CD14-positive monocyte (primary cell): ENCODE measurements around the gene LIN54. TPM values are rescaled to one million over a fixed set of nuclear protein-coding genes. Genes with fewer than 3 reads are reported as not detected.
A peak's percentile ranks its signal among the peaks of the same experiment; 100 is the strongest.

Experiments used
- DNase-seq, 3 donors: peaks; one replicate each; pipeline ENCODE4 v3.0.0-alpha.2; 2011 to 2022
- H2AFZ ChIP-seq: 2 replicates; pipeline ENCODE4 v1.6.0; 2012; ENCODE audit warnings: mild to moderate bottlenecking, low read depth, low read length, inconsistent platforms; ENCODE audit not compliant: insufficient read depth, poor library complexity, severe bottlenecking
- H3K27ac ChIP-seq, 2 donors: 1 replicate in 1 of 2; 2 replicates in 1 of 2; pipeline ENCODE4 v1.5.1; 2012 to 2013; ENCODE audit warnings: low read length in 2 of 2, control low read depth in 1 of 2, inconsistent platforms in 1 of 2, low read depth in 1 of 2, mild to moderate bottlenecking in 1 of 2
- H3K27me3 ChIP-seq, 2 donors: one replicate each; pipeline versions ENCODE4 v1.6.0 to v1.6.1; 2011 to 2013; ENCODE audit warnings: low read length in 2 of 2; ENCODE audit not compliant: control insufficient read depth in 2 of 2, insufficient read depth in 2 of 2
- H3K36me3 ChIP-seq, 2 donors: replicated peaks in 1 of 2; 1 replicate in 1 of 2; 2 replicates in 1 of 2; pipeline versions ENCODE4 v1.5.1 to v1.6.1; 2012 to 2013; ENCODE audit warnings: low read length in 2 of 2, control low read depth in 1 of 2, inconsistent platforms in 1 of 2, mild to moderate bottlenecking in 1 of 2; ENCODE audit not compliant: insufficient read depth in 2 of 2, control insufficient read depth in 1 of 2
- H3K4me1 ChIP-seq, 2 donors: 1 replicate in 1 of 2; 2 replicates in 1 of 2; pipeline versions ENCODE4 v1.5.1 to v1.6.1; 2012 to 2013; ENCODE audit warnings: low read length in 2 of 2, control low read depth in 1 of 2, inconsistent platforms in 1 of 2, mild to moderate bottlenecking in 1 of 2, moderate library complexity in 1 of 2; ENCODE audit not compliant: insufficient read depth in 2 of 2, control insufficient read depth in 1 of 2
- H3K4me2 ChIP-seq: replicated peaks from 2 replicates; pipeline ENCODE3; 2012; ENCODE audit warnings: low read length, moderate library complexity, mild to moderate bottlenecking; ENCODE audit not compliant: poor library complexity, severe bottlenecking; ENCODE audit errors: extremely low read depth
- H3K4me3 ChIP-seq, 3 experiments: fragments of 200-600 bp in 1 of 3; sonication (generic) in 1 of 3; replicated peaks in 1 of 3; 1 replicate in 2 of 3; 2 replicates in 1 of 3; pipeline ENCODE4 v1.5.1; 2011 to 2013; ENCODE audit warnings: low read length in 3 of 3, mild to moderate bottlenecking in 3 of 3, control low read depth in 2 of 3, low read depth in 2 of 3, inconsistent platforms in 1 of 3, moderate library complexity in 1 of 3
- H3K79me2 ChIP-seq: 2 replicates; pipeline ENCODE4 v1.6.0; 2012; ENCODE audit warnings: mild to moderate bottlenecking, control low read depth, inconsistent platforms, low read length, moderate library complexity; ENCODE audit not compliant: insufficient read depth
- H3K9ac ChIP-seq: 2 replicates; pipeline ENCODE4 v1.6.0; 2017; ENCODE audit warnings: low read length, mild to moderate bottlenecking; ENCODE audit not compliant: insufficient read depth, poor library complexity, severe bottlenecking
- H3K9me3 ChIP-seq, 2 donors: replicated peaks in 1 of 2; 1 replicate in 1 of 2; 2 replicates in 1 of 2; pipeline versions ENCODE4 v1.5.1 to v1.6.1; 2012 to 2013; ENCODE audit warnings: low read length in 2 of 2, control low read depth in 1 of 2; ENCODE audit not compliant: control insufficient read depth in 1 of 2, insufficient read depth in 1 of 2
- H4K20me1 ChIP-seq: 2 replicates; pipeline ENCODE4 v1.6.0; 2012; ENCODE audit warnings: mild to moderate bottlenecking, low read length, control low read depth, moderate library complexity; ENCODE audit not compliant: insufficient read depth
- H3K27ac Mint-ChIP-seq, 7 donors: one replicate each; pipeline ENCODE4 v1.8.0; 2020; ENCODE audit warnings: mild to moderate bottlenecking in 7 of 7, mixed read lengths in 7 of 7, moderate library complexity in 6 of 7, inconsistent platforms in 2 of 7
- H3K27me3 Mint-ChIP-seq, 3 donors: one replicate each; pipeline ENCODE4 v1.8.0; 2021 to 2022; ENCODE audit warnings: low read depth in 3 of 3, mild to moderate bottlenecking in 3 of 3, mixed read lengths in 3 of 3, moderate library complexity in 3 of 3, inconsistent platforms in 1 of 3
- H3K36me3 Mint-ChIP-seq, 2 donors: one replicate each; pipeline ENCODE4 v1.8.0; 2020; ENCODE audit warnings: mixed read lengths in 2 of 2, inconsistent platforms in 1 of 2, mild to moderate bottlenecking in 1 of 2
- H3K4me1 Mint-ChIP-seq: one replicate; pipeline ENCODE4 v1.8.0; 2020; ENCODE audit warnings: mild to moderate bottlenecking, mixed read lengths
- H3K4me3 Mint-ChIP-seq, 2 donors: one replicate each; pipeline ENCODE4 v1.8.0; 2020; ENCODE audit warnings: mild to moderate bottlenecking in 2 of 2, mixed read lengths in 2 of 2, moderate library complexity in 1 of 2
- H3K9me3 Mint-ChIP-seq, 7 donors: one replicate each; pipeline ENCODE4 v1.8.0; 2020 to 2022; ENCODE audit warnings: mixed read lengths in 7 of 7, mild to moderate bottlenecking in 6 of 7, moderate library complexity in 6 of 7, inconsistent platforms in 2 of 7
- WGBS: methylation state at CpG from one replicate; pipeline ENCODE4 v1.1.5; 2013; ENCODE audit warnings: missing lambda C conversion rate; ENCODE audit not compliant: insufficient coverage; 5-methylcytosine and 5-hydroxymethylcytosine counted together
- intact Hi-C, 2 donors: fragments of 100-400 bp; cut with micrococcal nuclease; formaldehyde crosslinking; loops; one replicate each; pipeline versions ENCODE4 v1.15.0 to v1.15.1; 2023
- polyA plus RNA-seq, 3 donors: library from polyadenylated mRNA; depleted of rRNA in 1 of 3; unstranded in 2 of 3; stranded (reverse) in 1 of 3; fragments of 300-500 nt in 2 of 3; fragments of >200 nt in 1 of 3; fragmentation: Illumina TruSeq in 2 of 3; gene quantifications; 1 replicate in 2 of 3; 2 replicates in 1 of 3; pipeline ENCODE4 v1.2.3, GENCODE V29; 2012 to 2021
- TF ChIP-seq, protein P1 (sequence below): fragments of 200-600 bp; IDR thresholded peaks from one replicate; pipeline ENCODE4 v1.8.0; 2022; ENCODE audit warnings: antibody characterized with exemption, mild to moderate bottlenecking

The LIN54 gene
- polyA plus RNA-seq, 3 donors: 2.9 to 6.4 (median 3.7) TPM

- Mint-ChIP-seq H3K9me3 (peaks cover 0 to 2% (median 0%) of the 10 kb centered on the region in 7 donors), H3K27ac (peak overlapping the region in 1 of 7 donors; percentile 54), H3K27me3 (peaks cover 0 to 2% (median 0%) of the 10 kb centered on the region in 3 donors), H3K4me3 (no peak overlapping the region), H3K4me1 (peaks cover 8% of the 10 kb centered on the region), H3K36me3 (peaks cover 3 to 7% of the 10 kb centered on the region in 2 donors)
- intact Hi-C loops: no loop called here
- Histone ChIP-seq H3K27ac (no peak overlapping the region), H3K9ac (no peak overlapping the region), H2AFZ (no peak overlapping the region), H3K9me3 (no peaks in the 10 kb centered on the region), H3K36me3 (no peaks in the 10 kb centered on the region), H3K4me2 (no peak overlapping the region), H3K79me2 (peaks cover 94% of the 10 kb centered on the region), H4K20me1 (peaks cover 3% of the 10 kb centered on the region), H3K4me3 (no peak overlapping the region), H3K4me1 (peaks cover 4% of the 10 kb centered on the region in 2 donors), H3K27me3 (no peaks in the 10 kb centered on the region)
- 100% methylated on average over 2 of the region's 4 CpGs for WGBS
- TF ChIP-seq, protein P1, sequence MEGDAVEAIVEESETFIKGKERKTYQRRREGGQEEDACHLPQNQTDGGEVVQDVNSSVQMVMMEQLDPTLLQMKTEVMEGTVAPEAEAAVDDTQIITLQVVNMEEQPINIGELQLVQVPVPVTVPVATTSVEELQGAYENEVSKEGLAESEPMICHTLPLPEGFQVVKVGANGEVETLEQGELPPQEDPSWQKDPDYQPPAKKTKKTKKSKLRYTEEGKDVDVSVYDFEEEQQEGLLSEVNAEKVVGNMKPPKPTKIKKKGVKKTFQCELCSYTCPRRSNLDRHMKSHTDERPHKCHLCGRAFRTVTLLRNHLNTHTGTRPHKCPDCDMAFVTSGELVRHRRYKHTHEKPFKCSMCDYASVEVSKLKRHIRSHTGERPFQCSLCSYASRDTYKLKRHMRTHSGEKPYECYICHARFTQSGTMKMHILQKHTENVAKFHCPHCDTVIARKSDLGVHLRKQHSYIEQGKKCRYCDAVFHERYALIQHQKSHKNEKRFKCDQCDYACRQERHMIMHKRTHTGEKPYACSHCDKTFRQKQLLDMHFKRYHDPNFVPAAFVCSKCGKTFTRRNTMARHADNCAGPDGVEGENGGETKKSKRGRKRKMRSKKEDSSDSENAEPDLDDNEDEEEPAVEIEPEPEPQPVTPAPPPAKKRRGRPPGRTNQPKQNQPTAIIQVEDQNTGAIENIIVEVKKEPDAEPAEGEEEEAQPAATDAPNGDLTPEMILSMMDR: no peak
- no peak for DNase-seq
These were observed 15.8 kb downstream of the LIN54 start for GRCh38 chr4:82994834-82995233.

DNA sequence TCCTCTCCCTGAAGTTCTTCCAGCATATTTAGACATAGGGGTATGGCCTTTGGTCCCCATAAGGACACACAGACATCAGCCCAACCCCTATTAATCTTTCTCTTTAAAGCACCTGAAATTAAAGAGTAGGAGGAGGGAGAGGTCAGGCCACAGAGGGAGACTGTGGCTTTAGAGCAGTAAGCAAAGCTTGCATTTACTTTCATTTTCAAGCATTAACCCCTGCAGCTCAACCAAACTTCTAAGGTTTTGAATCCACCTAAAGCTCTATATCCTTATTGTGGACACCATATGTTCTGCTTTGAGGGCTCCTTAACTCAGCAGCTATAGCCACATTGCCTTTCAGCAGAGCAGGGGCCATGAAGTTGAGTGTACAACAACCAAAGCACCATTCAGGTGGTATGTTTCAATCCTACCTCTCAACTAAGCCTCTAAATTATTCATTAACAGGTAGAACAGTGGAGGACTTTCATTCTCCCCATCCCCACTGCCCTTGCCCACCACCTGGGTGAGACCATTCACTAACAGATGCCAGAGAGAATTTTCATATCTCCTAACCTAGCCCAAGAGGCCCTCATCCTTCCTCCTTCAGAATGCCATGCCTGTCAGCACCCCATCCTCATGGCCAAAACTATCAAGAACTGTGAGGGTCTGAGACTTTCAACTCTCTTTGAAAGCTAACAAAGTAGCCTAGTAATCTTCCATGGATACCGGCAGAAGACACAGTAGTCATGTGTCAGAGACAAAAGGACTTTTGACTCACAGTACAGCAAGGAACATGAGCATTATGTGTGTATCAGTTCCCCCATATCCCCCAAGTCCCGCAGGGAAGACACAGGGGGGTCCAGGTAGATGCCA, 20.8 kb downstream of the LIN54 start:
- Mint-ChIP-seq H3K9me3 (peaks cover 0 to 2% (median 0%) of the 10 kb centered on the region in 7 donors), H3K27ac (peak overlapping the region; percentile 74 to 90 (median 86)), H3K36me3 (peaks cover 2 to 4% of the 10 kb centered on the region in 2 donors), H3K4me1 (peaks cover 13% of the 10 kb centered on the region), H3K4me3 (peak overlapping the region; percentile 55 to 72), H3K27me3 (peaks cover 0 to 2% (median 0%) of the 10 kb centered on the region in 3 donors)
- intact Hi-C loops: no loop called here
- no peaks in the 10 kb centered on the region for H4K20me1 ChIP-seq
- peaks cover 8 to 12% of the 10 kb centered on the region in 2 donors for H3K4me1 ChIP-seq
- TF ChIP-seq, protein P1: no peak
- H3K79me2 ChIP-seq: peaks cover 97% of the 10 kb centered on the region
- H3K9me3 ChIP-seq: no peaks in the 10 kb centered on the region
- WGBS: 100% methylated on average over 1 of the region's 2 CpGs
- H3K4me3 ChIP-seq: peak overlapping the region in 2 of 3 experiments; percentile 25 to 60
- peak overlapping the region; percentile 75 for H2AFZ ChIP-seq
- no peaks in the 10 kb centered on the region for H3K27me3 ChIP-seq
- H3K27ac ChIP-seq: peak overlapping the region in 1 of 2 donors; percentile 77
- no peak for DNase-seq
- peak overlapping the region; percentile 59 for H3K4me2 ChIP-seq
- no peaks in the 10 kb centered on the region for H3K36me3 ChIP-seq
- peak overlapping the region; percentile 24 for H3K9ac ChIP-seq
